SK-N-SH (cell line): ENCODE results near the gene MSANTD7.

ENCODE experiments used
- CTCF ChIP-seq: fragments of 200-600 bp; sonication (generic); IDR thresholded peaks from 2 replicates; pipeline ENCODE4 v1.6.1; 2017; ENCODE audit warnings: antibody characterized with exemption, mild to moderate bottlenecking, moderate library complexity
- EP300 ChIP-seq, 2 experiments: IDR thresholded peaks; 2 replicates each; pipeline versions ENCODE4 v1.4.0 to v1.6.1; 2012; ENCODE audit warnings: borderline replicate concordance in 1 of 2, low read depth in 1 of 2, low read length in 1 of 2
- EZH2phosphoT487 ChIP-seq: fragments of 200-600 bp; sonication (generic); IDR thresholded peaks from 2 replicates; pipeline ENCODE4 v1.6.1; 2017; ENCODE audit warnings: low read depth, mixed run types, mild to moderate bottlenecking, antibody characterized with exemption, moderate library complexity, borderline replicate concordance
- GABPA ChIP-seq: IDR thresholded peaks from 2 replicates; pipeline ENCODE4 v1.4.0; 2012; ENCODE audit warnings: low read depth, mild to moderate bottlenecking
- POLR2AphosphoS5 ChIP-seq: IDR thresholded peaks from 2 replicates; pipeline ENCODE4 v1.6.1; 2012; ENCODE audit warnings: low read depth, low read length
- RCOR1 ChIP-seq: fragments of 150-350 bp; IDR thresholded peaks from 2 replicates; pipeline ENCODE4 v1.6.1; 2017; ENCODE audit warnings: antibody characterized with exemption, low read length
- SIN3A ChIP-seq: IDR thresholded peaks from 2 replicates; pipeline ENCODE4 v1.6.1; 2012; ENCODE audit warnings: low read depth, mild to moderate bottlenecking, low read length, moderate library complexity, borderline replicate concordance
- TF ChIP-seq, protein P1 (sequence below): IDR thresholded peaks from 2 replicates; pipeline ENCODE4 v1.6.1; 2012; ENCODE audit warnings: mild to moderate bottlenecking, low read depth, low read length, moderate library complexity

DNA sequence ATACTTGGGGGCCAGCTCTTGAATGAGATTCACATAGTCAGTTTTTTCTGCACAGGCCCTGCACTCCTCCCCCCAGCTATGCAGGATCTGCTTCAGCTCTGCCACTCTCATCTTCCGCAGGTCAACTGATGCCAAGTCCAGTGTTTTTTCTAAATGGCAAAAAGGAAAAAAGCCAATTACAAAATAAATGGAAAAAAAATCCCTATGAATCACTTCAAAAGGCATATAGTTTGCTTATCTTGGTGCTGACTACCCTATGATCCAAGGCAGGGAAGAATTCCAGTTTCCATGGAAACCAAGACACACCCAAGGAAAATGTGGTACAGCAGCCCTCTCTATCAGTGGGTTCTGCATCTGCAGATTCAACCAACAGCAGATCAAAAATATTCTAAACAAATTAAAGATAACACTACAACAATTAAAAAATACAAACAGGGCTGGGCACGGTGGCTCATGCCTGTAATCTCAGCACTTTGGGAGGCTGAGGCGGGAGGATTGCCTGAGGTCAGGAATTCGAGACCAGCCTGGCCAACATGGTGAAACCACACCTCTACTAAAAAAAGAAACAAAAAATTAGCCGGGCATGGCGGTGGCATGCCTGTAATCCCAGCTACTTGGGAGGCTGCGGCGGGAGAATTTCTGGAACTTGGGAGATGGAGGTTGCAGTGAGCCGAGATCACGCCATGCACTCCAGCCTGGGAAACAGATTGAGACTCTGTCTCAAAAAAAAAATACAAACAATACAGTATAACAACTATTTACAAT lies 17.9 kb upstream of the MSANTD7 start:
- TF ChIP-seq GABPA (no peak), POLR2AphosphoS5 (no peak), SIN3A (no peak), EZH2phosphoT487 (no peak), CTCF (no peak), RCOR1 (no peak), EP300 (IDR thresholded peaks at IDR 0.05; ENCODE audit: borderline replicate concordance in 1 of 2, low read depth in 1 of 2, low read length in 1 of 2) (no peak)
- TF ChIP-seq, protein P1, sequence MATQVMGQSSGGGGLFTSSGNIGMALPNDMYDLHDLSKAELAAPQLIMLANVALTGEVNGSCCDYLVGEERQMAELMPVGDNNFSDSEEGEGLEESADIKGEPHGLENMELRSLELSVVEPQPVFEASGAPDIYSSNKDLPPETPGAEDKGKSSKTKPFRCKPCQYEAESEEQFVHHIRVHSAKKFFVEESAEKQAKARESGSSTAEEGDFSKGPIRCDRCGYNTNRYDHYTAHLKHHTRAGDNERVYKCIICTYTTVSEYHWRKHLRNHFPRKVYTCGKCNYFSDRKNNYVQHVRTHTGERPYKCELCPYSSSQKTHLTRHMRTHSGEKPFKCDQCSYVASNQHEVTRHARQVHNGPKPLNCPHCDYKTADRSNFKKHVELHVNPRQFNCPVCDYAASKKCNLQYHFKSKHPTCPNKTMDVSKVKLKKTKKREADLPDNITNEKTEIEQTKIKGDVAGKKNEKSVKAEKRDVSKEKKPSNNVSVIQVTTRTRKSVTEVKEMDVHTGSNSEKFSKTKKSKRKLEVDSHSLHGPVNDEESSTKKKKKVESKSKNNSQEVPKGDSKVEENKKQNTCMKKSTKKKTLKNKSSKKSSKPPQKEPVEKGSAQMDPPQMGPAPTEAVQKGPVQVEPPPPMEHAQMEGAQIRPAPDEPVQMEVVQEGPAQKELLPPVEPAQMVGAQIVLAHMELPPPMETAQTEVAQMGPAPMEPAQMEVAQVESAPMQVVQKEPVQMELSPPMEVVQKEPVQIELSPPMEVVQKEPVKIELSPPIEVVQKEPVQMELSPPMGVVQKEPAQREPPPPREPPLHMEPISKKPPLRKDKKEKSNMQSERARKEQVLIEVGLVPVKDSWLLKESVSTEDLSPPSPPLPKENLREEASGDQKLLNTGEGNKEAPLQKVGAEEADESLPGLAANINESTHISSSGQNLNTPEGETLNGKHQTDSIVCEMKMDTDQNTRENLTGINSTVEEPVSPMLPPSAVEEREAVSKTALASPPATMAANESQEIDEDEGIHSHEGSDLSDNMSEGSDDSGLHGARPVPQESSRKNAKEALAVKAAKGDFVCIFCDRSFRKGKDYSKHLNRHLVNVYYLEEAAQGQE = no peak
